Gastrocnemius medialis (tissue), 4 donors: ENCODE results near the gene CASZ1. TPM values are rescaled to one million over a fixed set of nuclear protein-coding genes. Genes with fewer than 3 reads are reported as not detected.

Experiments used
- ATAC-seq, 2 donors: fragments of 150-250 bp; one replicate each; pipeline ENCODE4 v1.9.1; 2016
- DNase-seq, 2 donors: peaks; one replicate each; pipeline ENCODE4 v3.0.0-alpha.2; 2019
- H3K27ac ChIP-seq, 4 donors: fragments of 200-600 bp; sonication (generic); 1 replicate in 1 of 4; 2 replicates in 3 of 4; pipeline ENCODE4 v1.5.1; 2016 to 2018; ENCODE audit warnings: mild to moderate bottlenecking in 2 of 4, moderate library complexity in 1 of 4
- H3K27me3 ChIP-seq, 3 donors: fragments of 200-600 bp; sonication (generic) in 2 of 3; 1 replicate in 1 of 3; 2 replicates in 2 of 3; pipeline versions ENCODE4 v1.5.1 to v1.6.0; 2016 to 2019; ENCODE audit warnings: mild to moderate bottlenecking in 1 of 3, moderate library complexity in 1 of 3
- H3K36me3 ChIP-seq, 2 donors: fragments of 200-600 bp; sonication (generic) in 1 of 2; one replicate each; pipeline ENCODE4 v1.5.1; 2017 to 2018
- H3K4me1 ChIP-seq, 2 donors: fragments of 200-600 bp; sonication (generic) in 1 of 2; one replicate each; pipeline ENCODE4 v1.5.1; 2016 to 2017; ENCODE audit warnings: mild to moderate bottlenecking in 2 of 2
- H3K4me3 ChIP-seq, 4 donors: fragments of 200-600 bp; sonication (generic) in 3 of 4; 1 replicate in 1 of 4; 2 replicates in 3 of 4; pipeline ENCODE4 v1.5.1; 2016 to 2019; ENCODE audit warnings: mild to moderate bottlenecking in 2 of 4
- H3K9me3 ChIP-seq, 3 donors: fragments of 200-600 bp; sonication (generic) in 2 of 3; 1 replicate in 1 of 3; 2 replicates in 2 of 3; pipeline ENCODE4 v1.5.1; 2016 to 2019
- CTCF ChIP-seq, 5 experiments: fragments of 450-650 bp in 3 of 5; fragments of 200-600 bp in 2 of 5; sonication (generic) in 2 of 5; IDR thresholded peaks in 4 of 5; conservative IDR thresholded peaks in 1 of 5; 1 replicate in 4 of 5; 2 replicates in 1 of 5; pipeline ENCODE4 v1.5.1; 2016 to 2019; ENCODE audit warnings: antibody characterized with exemption in 5 of 5, mild to moderate bottlenecking in 3 of 5, moderate library complexity in 3 of 5
- POLR2A ChIP-seq, 2 donors: fragments of 450-650 bp; IDR thresholded peaks; one replicate each; pipeline ENCODE4 v1.6.1; 2017; ENCODE audit warnings: antibody characterized with exemption in 2 of 2, mild to moderate bottlenecking in 2 of 2, moderate library complexity in 2 of 2
- in situ Hi-C, 4 donors: fragments of 200-750 bp; cut with MboI; loops; one replicate each; pipeline versions ENCODE4 v1.15.0 to v1.8.0; 2017; ENCODE audit warnings: low sequenced_read_pairs in 4 of 4
- intact Hi-C: fragments of 100-400 bp; cut with DNase I; formaldehyde crosslinking; loops from one replicate; pipeline ENCODE4 v1.15.1; 2023; ENCODE audit warnings: low total_unique reads
- total RNA-seq, 4 donors: library from RNA; depleted of rRNA; stranded (reverse); fragments of >200 nt; gene quantifications; one replicate each; pipeline versions ENCODE4 v1.1.0 to v1.2.3, GENCODE V29; 2016

Gene CASZ1
- total RNA-seq, 4 donors from 2014 or later: 19.1 to 121 (median 80.6) TPM

- Histone ChIP-seq H3K27ac (peak overlapping the region; percentile 75 to 86 (median 82)), H3K4me3 (no peak overlapping the region), H3K27me3 (no peaks in the 10 kb centered on the region), H3K4me1 (peaks cover 64 to 68% of the 10 kb centered on the region in 2 donors), H3K9me3 (no peaks in the 10 kb centered on the region), H3K36me3 (no peaks in the 10 kb centered on the region)
- TF ChIP-seq CTCF (IDR thresholded peaks at IDR 0.05 in 4 of 5, conservative IDR thresholded peaks at IDR 0.05 in 1 of 5): no peak
- TF ChIP-seq POLR2A (IDR thresholded peaks at IDR 0.05): no peak
- no peak for DNase-seq
- in situ Hi-C loops: no loop called here
- ATAC-seq: no peak
- intact Hi-C loops: no loop called here
Measured at GRCh38 chr1:10738061-10739058, 58.1 kb downstream of the CASZ1 start.

GRCh38 chr1:10737651-10738050, 58.8 kb downstream of the CASZ1 start:
- Histone ChIP-seq H3K36me3 (no peaks in the 10 kb centered on the region), H3K4me1 (peaks cover 59 to 62% of the 10 kb centered on the region in 2 donors), H3K4me3 (no peak overlapping the region), H3K27ac (peak overlapping the region; percentile 75 to 86 (median 82)), H3K9me3 (no peaks in the 10 kb centered on the region), H3K27me3 (no peaks in the 10 kb centered on the region)
- intact Hi-C loops: no loop called here
- TF ChIP-seq CTCF (IDR thresholded peaks at IDR 0.05 in 4 of 5, conservative IDR thresholded peaks at IDR 0.05 in 1 of 5) (no peak), POLR2A (IDR thresholded peaks at IDR 0.05) (no peak)
- DNase-seq (no peak), ATAC-seq (no peak)
- in situ Hi-C loops: no loop called here

GRCh38 chr1:10736634-10737586, 59.5 kb downstream of the CASZ1 start:
- TF ChIP-seq CTCF (IDR thresholded peaks at IDR 0.05 in 4 of 5, conservative IDR thresholded peaks at IDR 0.05 in 1 of 5) (no peak), POLR2A (IDR thresholded peaks at IDR 0.05) (no peak)
- intact Hi-C loops: no loop called here
- DNase-seq (no peak), ATAC-seq (no peak)
- Histone ChIP-seq H3K4me1 (peaks cover 53 to 60% of the 10 kb centered on the region in 2 donors), H3K27ac (peak overlapping the region; percentile 75 to 86 (median 82)), H3K27me3 (no peaks in the 10 kb centered on the region), H3K4me3 (no peak overlapping the region), H3K9me3 (no peaks in the 10 kb centered on the region), H3K36me3 (no peaks in the 10 kb centered on the region)
- in situ Hi-C loops: no loop called here

GRCh38 chr1:10735563-10736305, 60.7 kb downstream of the CASZ1 start:
- peaks cover 51 to 69% of the 10 kb centered on the region in 2 donors for H3K4me1 ChIP-seq
- peak overlapping the region; percentile 75 to 86 (median 82) for H3K27ac ChIP-seq
- intact Hi-C loops: no loop called here

More at GRCh38 chr1:10735563-10736305, 60.7 kb downstream of the CASZ1 start:
- no peaks in the 10 kb centered on the region for H3K27me3 ChIP-seq
- DNase-seq: peak; percentile 71 to 81
- in situ Hi-C loops: no loop called here
- TF ChIP-seq POLR2A (IDR thresholded peaks at IDR 0.05): peak; percentile 61 to 64
- peak in 1 of 5 experiments; percentile 14 for TF ChIP-seq CTCF (IDR thresholded peaks at IDR 0.05 in 4 of 5, conservative IDR thresholded peaks at IDR 0.05 in 1 of 5)
- no peaks in the 10 kb centered on the region for H3K9me3 ChIP-seq
- ATAC-seq: peak; percentile 81 to 87
- no peaks in the 10 kb centered on the region for H3K36me3 ChIP-seq
- no peak overlapping the region for H3K4me3 ChIP-seq
